ENCODE results near the gene DVL2. TPM values are rescaled to one million over a fixed set of nuclear protein-coding genes. Genes with fewer than 3 reads are reported as not detected.

Gene DVL2
- total RNA-seq, 1 experiment from 2014 or later, result 41.3 TPM

GRCh38 chr17:7241090-7241733 is 6.9 kb upstream of the DVL2 start:
- Mint-ChIP-seq H3K27me3 (ENCODE audit: insufficient read depth, unreplicated experiment) (peaks cover 3% of the 10 kb centered on the region), H3K9me3 (ENCODE audit: unreplicated experiment) (no peaks in the 10 kb centered on the region), H3K4me1 (ENCODE audit: low read depth, unreplicated experiment) (peaks cover 22% of the 10 kb centered on the region), H3K4me3 (ENCODE audit: unreplicated experiment) (peak overlapping the region; percentile 94), H3K36me3 (ENCODE audit: insufficient read depth, unreplicated experiment) (peaks cover 65% of the 10 kb centered on the region), H3K27ac (ENCODE audit: unreplicated experiment) (peak overlapping the region; percentile 96)
- CTCF ChIA-PET, result interaction anchor here (0.8 kb wide), 1 partner anchor 10 kb away, joined by 3 read pairs; the partner anchor contains the start of genes CTDNEP1 and ELP5
- Histone ChIP-seq H3K4me3 (ENCODE audit: low read depth, low read length) (peak overlapping the region; percentile 84), H3K4me1 (peaks cover 6% of the 10 kb centered on the region; the same call in 1 of the 2 replicates), H3K36me3 (ENCODE audit: control insufficient read depth, insufficient read depth, low read length) (no peaks in the 10 kb centered on the region; the same call in 1 of the 2 replicates), H3K9me3 (no peaks in the 10 kb centered on the region), H3K27me3 (replicated peaks; ENCODE audit: control insufficient read depth, insufficient read depth, low read length) (no peaks in the 10 kb centered on the region)
- BruUV-seq (replicated peaks), result no TSS peak
- TF ChIP-seq CTCF (IDR thresholded peaks at IDR 0.05; ENCODE audit: insufficient read depth in 1 of 2, low read depth in 1 of 2, low read length in 1 of 2, severe bottlenecking in 1 of 2, unreplicated experiment in 1 of 2), result no peak
- POLR2A ChIA-PET, result interaction anchor here (1.0 kb wide), 1 partner anchor 15 kb away, joined by 3 read pairs; no protein-coding TSS in a partner anchor
- DNase-seq, result no peak
- intact Hi-C loops (cut with micrococcal nuclease; ENCODE audit: unreplicated experiment), result no loop called here

GRCh38 chr17:7240375-7240774 is 6.1 kb upstream of the DVL2 start:
- Histone ChIP-seq H3K9me3 (no peaks in the 10 kb centered on the region), H3K27me3 (replicated peaks; ENCODE audit: control insufficient read depth, insufficient read depth, low read length) (no peaks in the 10 kb centered on the region), H3K4me1 (peaks cover 6% of the 10 kb centered on the region; the same call in 1 of the 2 replicates), H3K4me3 (ENCODE audit: low read depth, low read length) (no peak overlapping the region), H3K36me3 (ENCODE audit: control insufficient read depth, insufficient read depth, low read length) (no peaks in the 10 kb centered on the region; the same call in 1 of the 2 replicates)
- no TSS peak for BruUV-seq (replicated peaks)
- H3K4me3 Mint-ChIP-seq (ENCODE audit: unreplicated experiment), result peak overlapping the region; percentile 94
- no peak for DNase-seq
- H3K27ac Mint-ChIP-seq (ENCODE audit: unreplicated experiment), result no peak overlapping the region
- no peaks in the 10 kb centered on the region for H3K9me3 Mint-ChIP-seq (ENCODE audit: unreplicated experiment)
- ChIA-PET CTCF (no interaction called here), POLR2A (no interaction called here)
- H3K27me3 Mint-ChIP-seq (ENCODE audit: insufficient read depth, unreplicated experiment), result peaks cover 3% of the 10 kb centered on the region
- intact Hi-C loops (cut with micrococcal nuclease; ENCODE audit: unreplicated experiment), result no loop called here
- peaks cover 65% of the 10 kb centered on the region for H3K36me3 Mint-ChIP-seq (ENCODE audit: insufficient read depth, unreplicated experiment)
- H3K4me1 Mint-ChIP-seq (ENCODE audit: low read depth, unreplicated experiment), result peaks cover 22% of the 10 kb centered on the region
- no peak for TF ChIP-seq CTCF (IDR thresholded peaks at IDR 0.05; ENCODE audit: insufficient read depth in 1 of 2, low read depth in 1 of 2, low read length in 1 of 2, severe bottlenecking in 1 of 2, unreplicated experiment in 1 of 2)

GRCh38 chr17:7239091-7240027 is 5.0 kb upstream of the DVL2 start, which contains the start of gene PHF23:
TSS of gene PHF23 (minus strand) at chr17:7239457. CDS start at chr17:7239279, 178 bp downstream.
- H3K36me3 ChIP-seq (ENCODE audit: control insufficient read depth, insufficient read depth, low read length), result no peaks in the 10 kb centered on the region; the same call in 1 of the 2 replicates
- no TSS peak for BruUV-seq (replicated peaks)
- H3K4me1 ChIP-seq, result peaks cover 6% of the 10 kb centered on the region; the same call in 1 of the 2 replicates
- Mint-ChIP-seq H3K36me3 (ENCODE audit: insufficient read depth, unreplicated experiment) (peaks cover 68% of the 10 kb centered on the region), H3K27ac (ENCODE audit: unreplicated experiment) (peak within 1 kb of the TSS; percentile 82), H3K4me1 (ENCODE audit: low read depth, unreplicated experiment) (peaks cover 22% of the 10 kb centered on the region), H3K4me3 (ENCODE audit: unreplicated experiment) (peak within 1 kb of the TSS; percentile 94), H3K9me3 (ENCODE audit: unreplicated experiment) (no peaks in the 10 kb centered on the region), H3K27me3 (ENCODE audit: insufficient read depth, unreplicated experiment) (peaks cover 3% of the 10 kb centered on the region)
- H3K4me3 ChIP-seq (ENCODE audit: low read depth, low read length), result peak within 1 kb of the TSS; percentile 77
- TF ChIP-seq CTCF (IDR thresholded peaks at IDR 0.05; ENCODE audit: insufficient read depth in 1 of 2, low read depth in 1 of 2, low read length in 1 of 2, severe bottlenecking in 1 of 2, unreplicated experiment in 1 of 2), result no peak
- intact Hi-C loops (cut with micrococcal nuclease; ENCODE audit: unreplicated experiment), result loop anchor here (1.0 kb wide), 1 partner anchor 13 kb away; the partner anchor contains the start of gene ELP5
- H3K9me3 ChIP-seq, result no peaks in the 10 kb centered on the region
- H3K27me3 ChIP-seq (replicated peaks; ENCODE audit: control insufficient read depth, insufficient read depth, low read length), result no peaks in the 10 kb centered on the region
- DNase-seq, result peak; percentile 93 to 96
- CTCF ChIA-PET, result interaction anchor here (0.7 to 1.4 kb wide), 3 partner anchors 19 to 70 kb away, joined by 3 to 4 read pairs (median 3); no protein-coding TSS in a partner anchor
- POLR2A ChIA-PET, result no interaction called here

Data from Caco-2 (cell line).